GM19452 (cell line): ENCODE results near the gene DEF6.
"Not testable (repeated sequence)": the region's sequence is repeated elsewhere in the genome, so short reads cannot be mapped to it uniquely, and the experiment has no call there.

Experiments
- ATAC-seq: cut with Tn5 transposase; IDR thresholded peaks from one replicate; pipeline ENCODE4 v1.9.1; 2021; ENCODE audit not compliant: unreplicated experiment

Gene DEF6

DNA sequence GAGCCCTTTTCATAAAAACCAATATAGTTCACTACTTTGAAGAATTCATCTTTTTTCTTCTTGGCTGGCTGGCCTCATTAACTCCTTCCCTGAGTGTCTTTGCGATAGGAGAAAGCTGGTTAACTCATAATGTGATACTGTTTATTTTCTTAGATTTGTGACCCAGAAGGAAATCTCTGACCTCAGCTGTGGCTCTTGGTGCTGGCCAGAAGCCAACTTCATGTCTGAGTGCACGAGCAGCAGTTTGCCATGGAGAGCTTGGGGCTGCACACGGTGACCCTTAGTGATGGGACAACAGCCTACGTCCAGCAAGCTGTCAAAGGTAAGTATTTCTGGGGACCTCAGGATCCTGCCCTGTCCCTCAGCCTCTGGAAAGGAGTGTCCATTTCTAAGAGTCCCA lies 16.7 kb upstream of the DEF6 start:
- ATAC-seq, result no peak

DNA sequence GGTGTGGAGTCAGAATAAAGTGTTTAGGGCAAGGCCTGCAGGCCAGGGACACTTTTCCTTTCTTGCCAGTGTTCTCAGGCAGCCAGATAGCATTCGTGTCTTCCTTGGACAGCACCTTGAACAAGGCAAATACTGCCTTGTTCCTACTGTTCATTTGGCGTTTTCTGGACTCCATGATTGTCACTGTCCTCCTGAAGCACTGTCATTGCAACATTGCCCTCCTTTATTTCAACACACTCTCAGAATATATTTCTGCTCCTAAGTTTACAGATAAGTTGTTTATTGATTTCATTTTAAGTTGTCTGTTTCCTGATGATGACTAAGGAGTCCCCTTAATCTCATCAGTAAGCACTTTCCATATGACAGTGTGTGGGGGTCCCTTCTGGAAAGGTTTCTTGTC lies 15.1 kb upstream of the DEF6 start:
- ATAC-seq, result no peak

DNA sequence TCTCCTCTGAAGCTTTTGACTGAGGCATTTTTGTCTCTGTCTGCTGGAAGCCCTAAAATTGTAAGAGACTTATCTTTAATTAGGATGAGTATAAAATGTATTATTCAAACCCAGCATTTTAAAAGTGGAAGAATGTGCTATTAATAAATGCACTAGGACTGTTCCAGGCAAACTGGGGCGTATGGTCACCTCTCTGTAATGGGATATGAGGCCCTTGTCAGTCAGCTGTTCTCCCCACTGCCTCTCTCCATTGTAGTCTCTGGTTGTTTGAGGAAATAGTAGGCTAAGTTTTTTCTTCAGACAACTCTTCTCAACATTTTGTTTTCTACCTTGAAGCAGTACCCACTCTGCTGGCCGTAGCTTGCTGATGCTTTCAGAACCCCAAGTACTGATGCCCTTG lies 14.3 kb upstream of the DEF6 start:
- no peak for ATAC-seq

DNA sequence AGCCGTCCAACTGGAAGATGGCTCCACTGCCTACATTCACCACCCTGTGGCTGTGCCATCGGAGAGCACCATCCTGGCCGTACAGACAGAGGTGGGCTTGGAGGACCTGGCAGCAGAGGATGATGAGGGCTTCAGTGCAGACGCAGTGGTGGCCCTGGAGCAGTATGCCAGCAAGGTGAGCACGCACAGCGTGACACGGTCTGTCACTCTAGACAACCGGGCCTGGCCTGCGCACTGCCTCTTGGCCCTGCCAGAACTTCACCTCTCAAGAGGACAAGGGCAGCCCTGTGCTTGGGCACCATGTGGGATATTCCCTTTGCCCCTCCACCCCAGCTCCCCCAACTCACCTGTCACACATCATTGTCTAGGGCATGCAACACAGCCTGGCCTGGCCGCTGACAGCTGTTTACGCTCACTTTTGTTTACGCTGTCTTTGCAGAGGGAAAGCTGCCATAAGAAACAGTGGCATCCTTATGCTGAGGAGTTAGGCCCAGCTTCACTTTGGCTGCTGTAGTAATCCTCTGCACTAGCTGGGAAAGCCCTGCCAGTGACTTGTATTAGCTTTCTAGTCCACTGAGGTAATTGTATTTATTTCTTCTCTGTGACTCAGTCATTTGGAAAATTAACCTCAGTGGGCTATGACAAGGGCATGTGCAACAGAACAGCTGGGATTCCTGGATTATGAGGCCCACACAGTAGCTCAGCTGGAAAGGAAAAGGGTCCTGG lies 9.8 kb upstream of the DEF6 start:
- ATAC-seq, result no peak

DNA sequence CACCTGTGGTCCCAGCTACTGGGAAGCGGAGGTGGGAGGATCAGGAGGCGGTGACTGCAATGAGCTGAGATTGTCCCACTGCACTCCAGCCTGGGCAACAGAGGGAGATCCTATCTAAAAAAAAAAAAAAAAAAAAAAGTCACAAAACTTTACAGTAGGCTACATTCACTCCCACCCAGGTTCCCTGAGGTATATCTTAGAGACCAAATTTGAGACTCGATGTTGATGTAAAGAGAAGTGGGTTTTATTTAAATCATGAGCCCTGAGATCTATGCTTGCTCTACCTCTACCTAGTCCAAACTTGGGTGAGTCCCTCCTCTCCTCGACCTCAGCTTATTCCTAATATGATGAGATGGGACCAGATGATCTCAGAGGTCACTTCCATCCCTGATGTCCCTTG lies 8.8 kb upstream of the DEF6 start:
- ATAC-seq, result no peak

DNA sequence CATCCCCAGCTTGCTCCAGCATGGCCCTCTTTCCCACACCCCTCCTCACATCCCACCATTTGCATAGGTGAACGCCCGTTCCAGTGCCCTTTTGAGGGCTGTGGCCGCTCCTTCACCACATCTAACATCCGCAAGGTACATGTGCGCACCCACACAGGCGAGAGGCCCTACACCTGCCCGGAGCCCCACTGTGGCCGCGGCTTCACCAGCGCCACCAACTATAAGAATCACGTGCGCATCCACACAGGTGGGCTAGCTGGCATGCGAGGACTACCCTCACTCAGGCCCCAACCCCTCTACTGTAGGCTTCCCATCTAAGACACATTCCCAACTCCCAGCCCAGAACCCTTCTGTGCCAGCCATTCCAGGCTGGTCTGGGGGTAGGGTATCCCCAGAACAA lies 6.1 kb upstream of the DEF6 start:
- ATAC-seq, result no peak

DNA sequence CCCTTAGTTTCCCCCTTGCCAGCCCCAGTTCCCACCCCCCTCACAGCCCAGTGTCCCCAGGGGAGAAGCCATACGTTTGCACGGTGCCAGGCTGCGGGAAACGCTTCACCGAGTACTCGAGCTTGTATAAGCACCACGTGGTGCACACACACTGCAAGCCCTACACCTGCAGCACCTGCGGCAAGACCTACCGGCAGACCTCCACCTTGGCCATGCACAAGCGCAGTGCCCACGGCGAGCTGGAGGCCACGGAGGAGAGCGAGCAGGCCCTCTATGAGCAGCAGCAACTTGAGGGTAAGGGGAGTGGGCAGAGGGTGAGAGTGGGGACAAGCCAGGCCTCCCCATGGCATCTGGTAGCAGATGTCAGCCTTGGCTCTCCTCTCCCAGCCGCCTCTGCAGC lies 5.1 kb upstream of the DEF6 start:
- no peak for ATAC-seq

DNA sequence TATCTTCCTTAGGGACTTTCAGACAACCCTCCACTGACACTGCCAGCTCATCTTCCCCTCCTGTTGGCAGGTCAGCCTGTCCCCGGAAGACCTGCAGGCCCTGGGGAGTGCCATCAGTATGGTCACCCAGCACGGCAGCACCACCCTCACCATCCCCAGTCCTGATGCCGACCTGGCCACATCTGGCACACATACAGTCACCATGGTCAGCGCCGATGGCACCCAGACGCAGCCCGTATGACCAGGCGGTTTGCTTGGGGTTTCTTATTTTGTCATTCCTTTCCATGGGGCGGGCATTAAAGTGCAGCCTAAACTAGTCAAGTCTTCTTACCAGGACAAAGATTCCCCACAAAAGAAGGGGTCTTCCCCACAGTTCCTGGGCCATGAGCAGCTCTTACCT lies 3.9 kb upstream of the DEF6 start:
- ATAC-seq, result no peak

DNA sequence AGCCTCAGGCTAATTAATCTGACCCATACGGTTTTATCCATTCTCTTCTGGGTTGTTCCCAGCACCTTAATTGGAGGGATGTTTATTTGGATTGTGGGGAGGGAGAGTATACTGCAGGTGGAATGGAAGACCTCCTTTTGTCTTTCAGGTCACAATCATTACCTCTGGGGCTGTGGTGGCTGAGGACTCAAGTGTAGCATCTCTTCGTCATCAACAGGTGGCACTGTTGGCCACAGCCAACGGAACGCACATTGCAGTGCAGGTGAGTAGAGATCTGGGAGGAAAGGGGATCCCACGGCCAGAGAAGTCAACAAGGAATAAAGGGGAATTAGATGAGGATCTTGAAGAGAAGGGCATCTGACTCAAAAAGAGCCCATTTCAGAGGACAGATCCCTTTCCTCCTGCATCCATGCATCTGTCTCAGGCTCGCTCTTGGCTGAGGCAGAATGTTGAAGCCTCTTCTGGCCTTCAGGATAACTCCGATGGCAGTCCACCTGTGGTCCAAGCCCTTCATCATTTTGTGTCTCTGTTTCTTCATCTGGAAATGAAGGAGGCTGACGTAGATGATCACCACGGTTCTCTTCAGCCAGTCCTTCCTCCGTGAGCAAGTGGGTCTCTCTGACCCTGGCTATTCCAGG lies 3.2 kb upstream of the DEF6 start:
- ATAC-seq, result no peak

DNA sequence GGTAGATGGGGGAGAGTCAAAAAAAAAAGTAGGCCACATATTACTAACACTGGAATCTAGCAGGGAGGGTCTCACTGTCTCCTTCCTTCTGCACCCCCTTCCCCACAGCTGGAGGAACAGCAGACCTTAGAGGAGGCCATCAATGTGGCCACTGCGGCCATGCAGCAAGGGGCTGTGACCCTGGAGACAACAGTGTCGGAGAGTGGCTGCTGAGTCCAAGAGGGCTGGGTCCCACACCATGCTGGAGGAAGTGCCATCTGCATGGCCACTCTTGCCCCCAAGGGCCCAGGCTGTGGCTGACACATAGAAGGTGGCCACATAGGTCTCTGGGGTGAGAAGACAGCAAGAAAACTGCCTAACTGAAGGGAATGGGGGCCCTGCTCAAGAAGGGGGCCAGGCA lies 2.6 kb upstream of the DEF6 start:
- ATAC-seq, result no peak

DNA sequence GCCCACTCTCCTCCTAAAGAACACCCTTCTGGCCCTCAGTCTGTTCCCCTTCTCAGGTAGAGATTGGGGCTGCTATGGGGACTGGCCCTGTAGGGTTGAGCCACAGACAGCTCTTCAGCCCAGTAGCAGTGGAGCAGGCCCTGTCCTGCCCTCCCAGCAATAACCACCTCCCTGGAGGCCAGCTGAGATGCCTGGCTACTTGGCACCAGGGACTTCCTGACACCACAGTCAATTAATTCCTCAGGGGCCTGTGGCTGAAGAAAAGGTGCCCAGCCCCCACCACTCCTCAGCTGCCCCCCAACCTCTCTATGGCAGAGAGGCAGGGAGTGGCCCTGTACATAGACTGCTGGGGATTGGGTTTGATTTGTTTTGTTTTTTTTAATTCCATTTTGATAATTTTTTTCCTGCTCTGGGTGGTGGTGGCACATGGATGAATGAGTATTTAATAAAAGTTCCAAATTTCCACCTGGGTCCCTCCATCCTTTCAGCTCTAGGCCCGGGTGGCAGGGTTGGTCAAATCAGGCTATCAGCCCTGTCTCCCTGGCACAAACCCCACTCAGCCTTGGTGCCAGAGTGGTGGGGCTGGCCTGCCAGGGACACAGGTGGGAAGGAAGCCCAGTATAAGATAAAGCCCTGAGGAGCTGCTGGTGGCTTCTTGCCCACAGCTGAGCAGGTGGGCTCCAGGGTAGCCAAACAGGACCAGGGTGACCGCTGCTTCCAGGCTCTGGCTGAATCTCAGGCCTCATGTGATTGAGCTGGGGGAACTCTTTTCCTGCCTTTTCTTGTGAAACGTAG lies 1.9 kb upstream of the DEF6 start:
- no peak for ATAC-seq

DNA sequence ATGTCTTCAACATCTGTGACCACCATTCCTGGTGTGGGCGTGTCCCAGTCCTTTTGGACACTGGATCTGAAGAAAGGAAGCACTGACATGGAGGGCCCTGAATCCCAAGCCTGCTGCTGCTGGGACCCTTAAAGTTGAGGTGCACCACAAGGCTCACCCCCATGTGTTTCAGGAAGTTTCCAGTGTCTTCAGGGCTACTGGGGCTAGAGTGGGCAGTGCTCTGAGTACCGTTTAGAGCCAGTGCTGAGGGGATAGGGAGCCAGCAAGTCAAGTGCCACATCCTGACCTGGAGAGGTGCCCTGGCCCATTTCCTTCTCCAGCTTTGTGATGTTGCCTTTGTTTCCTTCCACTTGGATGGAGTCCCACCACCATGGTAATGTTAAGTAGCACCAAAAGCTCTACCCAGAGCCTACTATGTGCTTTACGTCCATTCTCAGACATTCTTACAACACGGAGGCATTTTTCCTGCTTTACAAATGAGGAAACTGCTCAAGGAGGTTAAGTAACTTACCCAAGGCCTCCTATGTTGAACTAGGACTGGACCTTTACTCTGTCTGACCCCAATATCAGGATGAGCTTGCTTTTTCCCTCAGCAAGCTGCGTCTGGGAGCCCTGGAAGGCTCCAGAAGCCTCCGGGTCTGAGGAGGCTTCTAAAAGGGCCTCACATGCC lies 552 bp upstream of the DEF6 start:
- peak; percentile 5 for ATAC-seq

DNA sequence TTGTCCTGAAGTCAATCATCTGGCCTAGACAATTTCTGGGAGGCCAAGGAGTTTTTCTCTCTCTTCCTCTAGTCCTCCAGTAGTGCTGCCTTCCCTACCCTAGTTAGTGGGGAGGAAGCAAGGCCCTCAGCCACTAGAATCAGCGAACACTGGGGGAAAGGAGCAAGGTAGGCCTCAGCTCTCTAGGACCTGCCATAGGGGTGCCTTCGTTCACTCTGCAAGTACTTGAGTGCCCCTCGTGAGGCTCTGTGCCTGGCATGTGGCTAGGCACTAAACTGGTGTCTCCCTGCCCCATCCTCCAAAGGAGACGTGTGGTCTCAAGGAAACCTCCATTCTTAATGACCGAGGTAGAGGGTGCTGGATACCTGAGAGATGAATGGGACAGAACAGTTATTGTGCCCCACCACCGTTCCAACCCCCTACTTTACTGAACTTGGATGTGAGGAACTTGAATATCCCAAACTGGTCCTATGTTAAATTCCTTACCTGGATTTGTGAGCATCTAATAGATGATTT lies 1.1 kb downstream of the DEF6 start:
- no peak for ATAC-seq

DNA sequence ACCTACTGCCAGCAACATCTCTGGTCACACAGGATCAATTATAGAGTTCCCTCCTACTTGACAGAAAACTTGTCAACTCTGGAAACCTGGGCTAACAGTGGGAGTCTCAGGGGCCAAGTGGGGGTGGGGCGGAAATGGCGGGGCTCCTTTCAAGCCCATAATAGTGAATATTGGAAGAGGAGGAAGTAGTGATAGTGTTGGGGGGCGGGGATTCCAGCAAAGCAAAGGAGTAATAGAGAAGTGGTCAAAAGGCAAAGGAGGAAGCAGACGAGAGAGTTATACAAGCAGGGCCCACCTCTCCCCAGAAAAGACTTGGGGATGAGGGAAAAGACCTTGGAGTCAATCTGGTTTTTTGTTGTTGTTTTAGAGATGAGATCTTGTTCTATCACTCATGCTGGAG lies 2.1 kb downstream of the DEF6 start:
- ATAC-seq, result no peak

DNA sequence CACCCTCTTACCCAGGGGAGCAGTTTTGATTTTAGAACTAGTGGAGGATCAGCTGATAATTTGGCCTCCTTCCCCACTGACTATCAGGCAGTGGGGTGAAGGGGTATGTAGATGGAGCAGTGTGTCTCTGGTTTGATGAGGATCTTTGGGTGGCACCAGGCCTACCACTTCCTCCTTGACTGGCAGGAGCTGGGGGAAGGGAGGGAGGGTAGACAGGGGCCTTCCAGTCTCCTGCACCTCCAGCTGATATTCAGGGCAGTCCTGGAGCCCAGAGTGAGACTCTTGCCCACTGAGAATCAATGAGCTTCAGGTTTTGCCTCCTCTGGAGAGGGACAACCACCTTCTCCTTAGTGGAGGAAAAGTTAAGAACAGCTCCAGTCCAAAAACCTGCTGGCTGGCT lies 3.2 kb downstream of the DEF6 start:
- ATAC-seq, result no peak

DNA sequence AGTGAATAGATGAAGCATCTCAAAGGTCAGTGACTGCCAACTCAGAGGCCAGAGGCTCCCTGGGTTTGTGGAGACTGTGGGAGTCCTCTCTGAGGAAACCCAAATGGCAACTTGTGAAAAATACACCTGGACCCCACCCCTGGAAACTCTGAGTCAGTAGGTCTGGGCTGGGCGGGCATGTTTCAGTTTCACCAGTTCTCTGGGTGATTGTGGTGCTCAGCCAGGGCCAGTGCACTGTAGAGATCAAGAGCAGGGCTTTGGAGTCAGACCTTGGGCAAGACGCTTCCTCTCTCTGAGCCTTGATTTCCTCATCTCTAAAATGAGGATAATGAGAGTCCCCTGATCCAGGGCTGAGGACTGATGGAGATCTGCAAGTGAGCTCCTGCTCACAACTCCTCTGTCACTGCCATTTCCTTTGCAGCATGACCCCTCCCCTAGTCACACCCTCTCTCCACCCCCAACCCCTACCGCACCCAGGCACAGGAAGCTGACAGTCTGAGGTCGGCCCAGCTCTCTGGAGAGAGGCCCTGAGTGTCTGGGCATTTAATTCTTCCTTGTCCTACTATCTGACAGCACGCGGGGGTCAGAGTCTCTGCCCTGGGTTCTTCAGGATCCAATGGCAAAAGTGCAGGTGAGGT lies 5.1 kb downstream of the DEF6 start:
- peak; percentile 70 for ATAC-seq

DNA sequence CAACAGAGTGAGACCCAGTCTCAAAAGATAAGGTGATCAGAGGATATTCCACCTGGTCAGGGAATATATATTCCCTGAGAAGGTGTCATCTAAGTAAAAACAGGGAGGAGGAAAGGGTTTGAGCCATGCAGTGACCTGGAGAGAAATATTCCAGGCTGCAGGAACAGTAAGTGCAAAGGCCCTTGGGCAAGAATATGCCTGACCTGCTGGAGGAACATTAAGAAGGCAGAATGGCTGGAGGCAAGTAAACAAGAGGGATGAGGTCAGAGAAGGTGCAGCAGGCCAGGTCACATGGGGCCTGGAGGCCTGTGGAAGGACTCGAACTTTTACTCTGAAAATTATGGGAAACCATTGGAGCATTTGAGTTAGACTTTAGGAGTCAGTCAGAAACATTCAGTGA lies 6.7 kb downstream of the DEF6 start:
- no peak for ATAC-seq

DNA sequence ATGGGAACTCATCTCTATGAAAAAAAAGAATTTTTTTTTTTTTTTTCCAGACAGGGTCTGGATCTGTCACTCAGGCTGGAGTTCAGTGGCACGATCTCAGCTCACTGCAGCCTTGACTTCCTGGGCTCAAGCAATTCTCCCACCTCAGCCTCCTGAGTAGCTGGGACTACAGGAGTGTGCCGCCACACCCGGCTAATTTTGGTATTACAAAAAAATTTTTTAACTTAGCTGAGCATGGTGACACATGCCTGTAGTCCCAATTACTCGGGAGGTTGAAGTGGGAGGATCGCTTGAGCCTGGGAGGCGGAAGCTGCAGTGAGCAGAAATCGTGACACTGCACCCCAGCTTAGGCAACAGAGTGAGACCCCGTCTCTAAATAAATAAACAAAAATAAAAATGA lies 7.5 kb downstream of the DEF6 start:
- no peak for ATAC-seq

DNA sequence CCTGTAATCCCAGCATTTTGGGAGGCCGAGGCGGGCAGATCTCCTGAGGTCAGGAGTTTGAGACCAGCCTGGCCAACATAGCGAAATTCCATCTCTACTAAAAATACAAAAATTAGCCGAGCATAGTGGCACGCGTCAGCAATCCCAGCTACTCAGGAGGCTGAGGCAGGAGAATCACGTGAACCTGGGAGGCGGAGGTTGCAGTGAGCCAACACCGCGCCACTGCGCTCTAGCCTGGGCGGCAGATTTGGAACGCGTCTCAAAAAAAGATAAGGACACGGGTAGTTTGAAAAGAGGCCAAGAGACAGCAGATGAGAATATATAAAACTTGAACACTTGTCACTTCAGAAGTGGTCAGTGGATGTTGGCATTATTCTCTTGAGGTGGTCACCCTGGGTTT lies 9.5 kb downstream of the DEF6 start:
- not testable (repeated sequence) for ATAC-seq

DNA sequence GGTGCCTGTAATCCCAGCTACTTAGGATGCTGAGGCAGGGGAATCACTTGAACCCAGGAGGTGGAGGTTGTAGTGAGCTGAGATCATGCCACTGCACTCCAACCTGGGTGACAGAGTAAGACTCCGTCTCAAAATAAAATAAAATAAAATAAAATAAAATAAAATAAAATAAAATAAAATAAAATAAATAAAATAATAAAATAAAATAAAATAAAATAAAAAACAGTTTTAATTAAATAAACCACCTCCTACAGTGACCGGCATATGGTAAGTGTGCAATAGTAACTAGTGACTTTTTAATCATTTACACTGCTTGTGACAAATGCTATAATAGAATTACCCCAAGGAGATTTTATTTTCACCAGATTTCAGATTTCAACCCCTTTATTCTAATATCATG lies 10.9 kb downstream of the DEF6 start:
- ATAC-seq, result not testable (repeated sequence)
